Upper lobe of left lung (tissue), 4 donors: ENCODE results near the gene POU2AF3.

ENCODE experiments used
- CTCF ChIP-seq, 6 experiments: fragments of 450-650 bp in 4 of 6; fragments of 200-600 bp in 2 of 6; sonication (generic) in 2 of 6; IDR thresholded peaks; one replicate each; pipeline ENCODE4 v1.5.1; 2016 to 2019; ENCODE audit warnings: antibody characterized with exemption in 6 of 6
- EP300 ChIP-seq, 4 donors: sonication (generic); formaldehyde crosslinking; IDR thresholded peaks; one replicate each; pipeline ENCODE4 v1.5.1; 2017; ENCODE audit warnings: antibody characterized with exemption in 4 of 4, control low read depth in 2 of 4
- POLR2AphosphoS5 ChIP-seq, 2 donors: sonication (generic); formaldehyde crosslinking; IDR thresholded peaks; one replicate each; pipeline ENCODE4 v1.5.1; 2017; ENCODE audit warnings: antibody characterized with exemption in 2 of 2

- TF ChIP-seq CTCF (IDR thresholded peaks at IDR 0.05) = no peak
- no peak for TF ChIP-seq POLR2AphosphoS5 (IDR thresholded peaks at IDR 0.05)
- TF ChIP-seq EP300 (IDR thresholded peaks at IDR 0.05) = no peak
Measured at GRCh38 chr11:111253630-111254029, 44.7 kb upstream of the POU2AF3 start.
